ENCODE measurements around the gene ELL. TPM values are rescaled to one million over a fixed set of nuclear protein-coding genes. Genes with fewer than 3 reads are reported as not detected.
"Not testable (repeated sequence)": the region's sequence is repeated elsewhere in the genome, so short reads cannot be mapped to it uniquely, and the experiment has no call there.

Gene ELL
- 10 to 100 TPM in 1 of 4 donors, 1 to 10 TPM in 3; 7.8 to 12.0 (median 9.0) TPM for polyA plus RNA-seq (ENCODE audit: insufficient read length in 4 of 4)

GRCh38 chr19:18521692-18522123 is at the start of gene ELL:
Gene ELL (minus strand): TSS chr19:18522070. CDS start chr19:18522055, 15 bp downstream.
- DNase-seq (ENCODE audit: low read depth in 4 of 4, low spot score in 3 of 4) = no peak

GRCh38 chr19:18568367-18568766 is 46.5 kb upstream of the ELL start:
- no peak for DNase-seq (ENCODE audit: low read depth in 4 of 4, low spot score in 3 of 4)

GRCh38 chr19:18566953-18567352 is 45.1 kb upstream of the ELL start:
- DNase-seq (ENCODE audit: low read depth in 4 of 4, low spot score in 3 of 4) = no peak

GRCh38 chr19:18562086-18562485 is 40.2 kb upstream of the ELL start:
- no peak for DNase-seq (ENCODE audit: low read depth in 4 of 4, low spot score in 3 of 4)

- DNase-seq (ENCODE audit: low read depth in 4 of 4, low spot score in 3 of 4) = no peak
Measured at GRCh38 chr19:18559685-18560084, 37.8 kb upstream of the ELL start.

- no peak for DNase-seq (ENCODE audit: low read depth in 4 of 4, low spot score in 3 of 4)
Measured at GRCh38 chr19:18558604-18559003, 36.7 kb upstream of the ELL start.

- no peak for DNase-seq (ENCODE audit: low read depth in 4 of 4, low spot score in 3 of 4)
Measured at GRCh38 chr19:18558202-18558555, 36.3 kb upstream of the ELL start.

- DNase-seq (ENCODE audit: low read depth in 4 of 4, low spot score in 3 of 4) = peak; percentile 80 to 92 (median 86)
Measured at GRCh38 chr19:18557411-18558201, 35.7 kb upstream of the ELL start, which contains the start of gene KXD1. Gene KXD1 (plus strand): TSS chr19:18557870. CDS start chr19:18562057, 4,187 bp downstream.

- no peak for DNase-seq (ENCODE audit: low read depth in 4 of 4, low spot score in 3 of 4)
Measured at GRCh38 chr19:18551631-18552030, 29.8 kb upstream of the ELL start.

- DNase-seq (ENCODE audit: low read depth in 4 of 4, low spot score in 3 of 4) = no peak
Measured at GRCh38 chr19:18543814-18544475, 22.1 kb upstream of the ELL start.

GRCh38 chr19:18542941-18543813 is 21.3 kb upstream of the ELL start, which contains the start of gene FKBP8:
Gene FKBP8 (minus strand): TSS chr19:18543573. CDS start chr19:18541970, 1,603 bp downstream.
- DNase-seq (ENCODE audit: low read depth in 4 of 4, low spot score in 3 of 4) = peak; percentile 69 to 78 (median 75)

GRCh38 chr19:18541992-18542940 is 20.4 kb upstream of the ELL start:
- no peak for DNase-seq (ENCODE audit: low read depth in 4 of 4, low spot score in 3 of 4)

- no peak for DNase-seq (ENCODE audit: low read depth in 4 of 4, low spot score in 3 of 4)
Measured at GRCh38 chr19:18541258-18541991, 19.6 kb upstream of the ELL start.

GRCh38 chr19:18540200-18540599 is 18.3 kb upstream of the ELL start:
- not testable (repeated sequence) for DNase-seq (ENCODE audit: low read depth in 4 of 4, low spot score in 3 of 4)

GRCh38 chr19:18539372-18539771 is 17.5 kb upstream of the ELL start:
- no peak for DNase-seq (ENCODE audit: low read depth in 4 of 4, low spot score in 3 of 4)

- no peak for DNase-seq (ENCODE audit: low read depth in 4 of 4, low spot score in 3 of 4)
Measured at GRCh38 chr19:18538115-18538514, 16.2 kb upstream of the ELL start.

- no peak for DNase-seq (ENCODE audit: low read depth in 4 of 4, low spot score in 3 of 4)
Measured at GRCh38 chr19:18537431-18537830, 15.6 kb upstream of the ELL start.

GRCh38 chr19:18536475-18536874 is 14.6 kb upstream of the ELL start:
- no peak for DNase-seq (ENCODE audit: low read depth in 4 of 4, low spot score in 3 of 4)

- no peak for DNase-seq (ENCODE audit: low read depth in 4 of 4, low spot score in 3 of 4)
Measured at GRCh38 chr19:18533058-18533457, 11.2 kb upstream of the ELL start.

All from left renal pelvis (tissue), 4 donors.